IPS-18a (cell line): ENCODE results near the gene FOXG1.

Experiments used
- H3K27ac ChIP-seq: one replicate; pipeline ENCODE4 v1.5.1; 2013; ENCODE audit warnings: low read length
- H3K27me3 ChIP-seq: one replicate; pipeline ENCODE4 v1.6.1; 2013; ENCODE audit warnings: mild to moderate bottlenecking, low read length; ENCODE audit not compliant: control insufficient read depth, insufficient read depth
- H3K36me3 ChIP-seq: one replicate; pipeline ENCODE4 v1.6.1; 2013; ENCODE audit warnings: low read depth, low read length; ENCODE audit not compliant: control insufficient read depth
- H3K4me1 ChIP-seq: one replicate; pipeline ENCODE4 v1.6.1; 2013; ENCODE audit warnings: low read depth, low read length; ENCODE audit not compliant: control insufficient read depth
- H3K4me3 ChIP-seq: one replicate; pipeline ENCODE4 v1.5.1; 2013; ENCODE audit warnings: low read length
- H3K9ac ChIP-seq: one replicate; pipeline ENCODE4 v1.6.1; 2013; ENCODE audit warnings: mild to moderate bottlenecking, low read length, moderate library complexity
- H3K9me3 ChIP-seq: one replicate; pipeline ENCODE4 v1.6.1; 2013; ENCODE audit warnings: low read depth, low read length; ENCODE audit not compliant: control insufficient read depth

Gene FOXG1

GRCh38 chr14:28782301-28782700 is 15.7 kb downstream of the FOXG1 start:
- Histone ChIP-seq H3K27me3 (peaks cover 100% of the 10 kb centered on the region), H3K9me3 (no peaks in the 10 kb centered on the region), H3K27ac (no peak overlapping the region), H3K36me3 (no peaks in the 10 kb centered on the region), H3K4me3 (no peak overlapping the region), H3K4me1 (peaks cover 25% of the 10 kb centered on the region), H3K9ac (no peak overlapping the region)

DNA sequence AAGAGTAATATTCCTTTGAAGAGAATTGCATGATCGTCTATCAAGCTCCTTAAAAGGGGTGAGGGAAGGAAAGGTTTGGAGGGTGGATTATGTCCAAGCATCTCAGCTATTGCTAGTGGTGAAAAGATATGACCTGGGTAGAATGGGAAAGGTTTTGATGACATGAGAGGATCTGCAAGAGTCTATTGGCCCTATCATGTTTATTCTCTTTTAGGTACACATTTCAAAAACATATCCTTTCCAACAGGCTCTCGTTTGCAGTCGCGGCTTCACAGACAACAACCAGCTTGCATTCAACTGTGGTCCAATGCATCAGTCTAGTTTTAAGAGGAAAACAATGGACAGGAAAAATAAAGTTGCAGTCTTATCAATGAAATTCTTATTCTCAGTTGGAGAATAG is 17.1 kb downstream of the FOXG1 start:
- H3K9me3 ChIP-seq, result no peaks in the 10 kb centered on the region
- no peak overlapping the region for H3K9ac ChIP-seq
- peaks cover 92% of the 10 kb centered on the region for H3K27me3 ChIP-seq
- no peaks in the 10 kb centered on the region for H3K36me3 ChIP-seq
- H3K4me3 ChIP-seq, result peak overlapping the region; percentile 69
- no peak overlapping the region for H3K27ac ChIP-seq
- peaks cover 25% of the 10 kb centered on the region for H3K4me1 ChIP-seq

GRCh38 chr14:28784096-28785048 is 17.8 kb downstream of the FOXG1 start:
- H3K27ac ChIP-seq, result no peak overlapping the region
- peak overlapping the region; percentile 69 for H3K4me3 ChIP-seq
- no peaks in the 10 kb centered on the region for H3K36me3 ChIP-seq
- peaks cover 25% of the 10 kb centered on the region for H3K4me1 ChIP-seq
- H3K27me3 ChIP-seq, result peaks cover 85% of the 10 kb centered on the region
- H3K9me3 ChIP-seq, result no peaks in the 10 kb centered on the region
- H3K9ac ChIP-seq, result no peak overlapping the region

- Histone ChIP-seq H3K9ac (peak overlapping the region; percentile 53), H3K9me3 (no peaks in the 10 kb centered on the region), H3K4me1 (peaks cover 25% of the 10 kb centered on the region), H3K4me3 (peak overlapping the region; percentile 69), H3K27me3 (peaks cover 75% of the 10 kb centered on the region), H3K27ac (no peak overlapping the region), H3K36me3 (no peaks in the 10 kb centered on the region)
Measured at GRCh38 chr14:28785096-28785952, 18.7 kb downstream of the FOXG1 start.

DNA sequence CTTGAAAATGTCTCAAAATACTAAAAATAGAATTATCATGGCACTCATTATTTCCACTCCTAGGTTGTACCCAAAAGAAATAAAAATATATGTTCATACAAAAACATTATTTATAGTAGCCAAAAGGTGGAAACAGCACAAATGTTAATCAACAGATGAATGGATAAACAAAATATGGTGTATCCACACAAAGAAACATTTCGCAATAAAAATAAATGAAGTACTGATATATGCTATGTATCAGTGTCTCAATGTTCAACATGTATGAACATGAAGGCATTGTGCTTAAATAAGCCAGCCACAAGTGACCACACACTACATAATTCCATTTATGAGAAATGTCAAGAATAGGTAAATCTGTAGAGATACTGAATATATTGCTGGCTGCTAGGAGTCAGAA is 40.9 kb downstream of the FOXG1 start:
- Histone ChIP-seq H3K27me3 (no peaks in the 10 kb centered on the region), H3K9ac (no peak overlapping the region), H3K36me3 (no peaks in the 10 kb centered on the region), H3K9me3 (no peaks in the 10 kb centered on the region), H3K4me1 (no peaks in the 10 kb centered on the region), H3K27ac (no peak overlapping the region), H3K4me3 (no peak overlapping the region)

DNA sequence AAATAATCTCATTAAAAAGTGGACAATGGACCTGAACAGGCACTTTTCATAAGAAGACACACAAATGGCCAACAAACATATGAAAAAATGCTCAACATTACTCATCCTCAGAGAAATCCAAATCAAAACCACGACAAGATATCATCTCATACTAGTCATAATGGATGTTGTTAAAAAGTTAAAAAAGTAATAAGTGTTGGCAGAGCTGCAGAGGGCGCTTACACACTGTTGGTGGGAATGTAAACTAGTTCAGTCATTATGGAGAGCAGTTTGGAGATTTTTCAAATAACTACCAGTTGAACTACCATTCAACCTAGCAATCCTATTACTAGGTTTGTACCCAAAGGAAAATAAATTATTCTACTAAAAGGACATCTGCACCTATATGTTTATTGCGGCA is 47.2 kb downstream of the FOXG1 start:
- H3K4me3 ChIP-seq, result no peak overlapping the region
- no peak overlapping the region for H3K27ac ChIP-seq
- no peaks in the 10 kb centered on the region for H3K36me3 ChIP-seq
- no peaks in the 10 kb centered on the region for H3K4me1 ChIP-seq
- no peak overlapping the region for H3K9ac ChIP-seq
- no peaks in the 10 kb centered on the region for H3K27me3 ChIP-seq
- H3K9me3 ChIP-seq, result no peaks in the 10 kb centered on the region
